Measurements from ENCODE around the gene LRP8. TPM values are rescaled to one million over a fixed set of nuclear protein-coding genes. Genes with fewer than 3 reads are reported as not detected.

Gene LRP8
- 10 to 100 TPM in 1 of 5 donors, 1 to 10 TPM in 3, under 1 TPM in 1; 0.58 to 26.8 (median 3.5) TPM for total RNA-seq
- 1 to 10 TPM in 2 of 3 donors, under 1 TPM in 1; 0.81 to 2.9 (median 1.1) TPM for polyA plus RNA-seq
- long read RNA-seq, donor 1 = 0 reads
- long read RNA-seq, donor 2 = 0 reads
- long read RNA-seq, donor 3 = 0 reads
- long read RNA-seq, donor 4 = 0 reads
- long read RNA-seq, donor 5 = 0 reads
- long read RNA-seq, donor 6 = 0 reads
- long read RNA-seq, donor 7 = 0 reads
- long read RNA-seq, donor 8 = 0 reads
- long read RNA-seq, donor 9 = 0 reads
- long read RNA-seq, donor 10 = 0 reads

DNA sequence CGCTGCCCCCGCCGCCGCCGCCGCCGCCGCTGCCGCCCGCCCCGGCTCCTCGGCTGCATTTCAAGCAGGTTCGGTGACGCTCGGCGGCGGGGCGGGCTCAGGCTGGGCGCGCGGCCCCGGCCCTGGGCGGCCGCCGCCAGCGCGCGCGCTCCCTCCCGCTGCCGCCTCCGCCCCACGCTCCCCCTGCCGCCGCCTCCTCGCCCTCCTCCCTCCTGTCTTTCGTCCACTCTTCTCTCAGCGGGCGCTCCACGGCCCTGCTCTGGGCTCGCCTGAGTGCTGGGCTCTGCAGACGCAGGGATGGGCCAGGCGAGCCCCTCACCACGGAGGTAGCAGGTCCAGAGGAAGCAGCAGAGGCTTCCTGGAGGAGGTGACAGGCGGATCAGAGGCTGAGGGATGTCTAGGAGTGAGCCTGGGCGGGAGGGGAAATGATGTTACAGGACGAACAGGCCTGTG, at the start of gene LRP8:
TSS of gene LRP8 (minus strand) at position 62 of the 453 bp plus-strand sequence. CDS start 158 bp downstream, outside the sequence.
- Histone ChIP-seq H3K4me3 (peak within 1 kb of the TSS; percentile 59 to 87 (median 75)), H3K4me1 (peaks cover 23 to 43% (median 35%) of the 10 kb centered on the region in 4 donors), H3K27me3 (no peaks in the 10 kb centered on the region), H3K9me3 (no peaks in the 10 kb centered on the region), H3K27ac (peak within 1 kb of the TSS; percentile 16 to 84 (median 71)), H3K36me3 (no peaks in the 10 kb centered on the region)
- TF ChIP-seq POLR2A (IDR thresholded peaks at IDR 0.05) = no peak
- no peak for TF ChIP-seq POLR2AphosphoS5 (IDR thresholded peaks at IDR 0.05)
- no peak for TF ChIP-seq EP300 (IDR thresholded peaks at IDR 0.05)
- TF ChIP-seq, protein P1, sequence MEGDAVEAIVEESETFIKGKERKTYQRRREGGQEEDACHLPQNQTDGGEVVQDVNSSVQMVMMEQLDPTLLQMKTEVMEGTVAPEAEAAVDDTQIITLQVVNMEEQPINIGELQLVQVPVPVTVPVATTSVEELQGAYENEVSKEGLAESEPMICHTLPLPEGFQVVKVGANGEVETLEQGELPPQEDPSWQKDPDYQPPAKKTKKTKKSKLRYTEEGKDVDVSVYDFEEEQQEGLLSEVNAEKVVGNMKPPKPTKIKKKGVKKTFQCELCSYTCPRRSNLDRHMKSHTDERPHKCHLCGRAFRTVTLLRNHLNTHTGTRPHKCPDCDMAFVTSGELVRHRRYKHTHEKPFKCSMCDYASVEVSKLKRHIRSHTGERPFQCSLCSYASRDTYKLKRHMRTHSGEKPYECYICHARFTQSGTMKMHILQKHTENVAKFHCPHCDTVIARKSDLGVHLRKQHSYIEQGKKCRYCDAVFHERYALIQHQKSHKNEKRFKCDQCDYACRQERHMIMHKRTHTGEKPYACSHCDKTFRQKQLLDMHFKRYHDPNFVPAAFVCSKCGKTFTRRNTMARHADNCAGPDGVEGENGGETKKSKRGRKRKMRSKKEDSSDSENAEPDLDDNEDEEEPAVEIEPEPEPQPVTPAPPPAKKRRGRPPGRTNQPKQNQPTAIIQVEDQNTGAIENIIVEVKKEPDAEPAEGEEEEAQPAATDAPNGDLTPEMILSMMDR (IDR thresholded peaks at IDR 0.05) = no peak
- DNase-seq = peak; percentile 73 to 93
- 3 to 4% (median 3%) methylated on average over 22 to 42 of the region's 47 CpGs for WGBS, 5 donors
- intact Hi-C loops (cut with DNase I; ENCODE audit: low total_unique reads) = no loop called here

DNA sequence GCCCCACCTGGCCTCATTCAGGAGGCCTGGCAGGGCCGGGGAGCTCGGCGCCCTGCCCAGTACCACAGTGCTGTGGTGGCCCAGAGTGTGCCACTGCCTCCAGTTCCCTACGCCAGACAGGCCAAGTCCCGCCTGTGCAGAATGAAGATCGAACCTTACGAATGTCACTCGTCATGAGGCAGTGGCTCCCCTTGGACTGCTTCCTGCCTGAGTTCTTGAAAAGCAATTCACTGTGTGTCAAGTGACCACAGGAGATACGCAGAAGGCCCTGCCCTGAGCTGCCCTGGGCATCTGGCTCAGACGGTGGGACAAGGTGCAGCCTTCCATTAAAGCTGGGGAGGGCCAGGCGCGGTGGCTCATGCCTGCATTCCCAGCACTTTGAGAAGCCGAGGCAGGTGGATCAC, 49.6 kb upstream of the LRP8 start:
- Histone ChIP-seq H3K36me3 (no peaks in the 10 kb centered on the region), H3K4me3 (no peak overlapping the region), H3K27me3 (peaks cover 0 to 36% (median 5%) of the 10 kb centered on the region in 3 donors), H3K27ac (no peak overlapping the region), H3K4me1 (no peaks in the 10 kb centered on the region), H3K9me3 (no peaks in the 10 kb centered on the region)
- TF ChIP-seq, protein P1 (IDR thresholded peaks at IDR 0.05) = no peak
- intact Hi-C loops (cut with DNase I; ENCODE audit: low total_unique reads) = no loop called here
- 88 to 92% (median 90%) methylated on average over 12 to 13 of the region's 13 CpGs for WGBS, 5 donors
- peak in 1 of 2 donors; percentile 17 for DNase-seq

DNA sequence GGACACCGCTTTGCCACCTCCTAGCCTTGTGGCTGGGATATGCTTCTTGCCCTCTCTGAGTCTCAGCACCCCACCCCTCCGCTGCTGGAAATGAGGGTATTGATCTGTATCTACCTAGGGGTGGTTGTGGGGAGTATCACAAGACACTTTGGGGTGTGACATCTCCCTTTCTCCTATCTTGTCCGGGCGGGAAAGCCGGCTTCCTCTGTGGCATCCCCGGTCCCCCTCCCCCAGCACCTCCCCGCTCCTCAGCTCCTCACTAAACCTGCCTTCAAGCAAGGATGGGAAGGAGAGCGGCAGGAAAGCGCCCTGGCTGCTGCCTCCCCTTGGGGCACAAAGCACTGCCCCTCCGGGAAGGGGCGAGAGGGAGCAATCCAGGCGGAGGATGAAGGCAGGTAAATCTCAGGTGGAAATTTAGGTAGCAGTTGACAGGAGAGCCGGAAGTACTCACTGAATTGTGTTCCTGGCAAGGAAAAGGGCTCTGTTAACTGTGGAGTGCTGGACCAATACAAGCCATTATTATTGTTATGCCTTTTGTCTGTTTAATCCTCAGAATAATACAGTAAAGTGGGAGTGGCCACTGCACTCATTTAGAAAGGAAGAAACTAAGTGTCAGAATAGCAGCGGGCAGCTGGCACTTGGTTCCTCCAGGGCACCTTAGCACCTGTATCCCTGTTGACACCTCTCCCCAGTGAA, 49.0 kb upstream of the LRP8 start:
- WGBS, 5 donors = 85 to 91% (median 87%) methylated on average over 14 of the region's 14 CpGs
- H3K27ac ChIP-seq = no peak overlapping the region
- peaks cover 0 to 36% (median 5%) of the 10 kb centered on the region in 3 donors for H3K27me3 ChIP-seq
- no peaks in the 10 kb centered on the region for H3K9me3 ChIP-seq
- H3K4me3 ChIP-seq = no peak overlapping the region
- intact Hi-C loops (cut with DNase I; ENCODE audit: low total_unique reads) = no loop called here
- no peaks in the 10 kb centered on the region for H3K36me3 ChIP-seq
- TF ChIP-seq POLR2AphosphoS5 (IDR thresholded peaks at IDR 0.05) = no peak
- TF ChIP-seq, protein P1 (IDR thresholded peaks at IDR 0.05) = no peak
- no peak for TF ChIP-seq EP300 (IDR thresholded peaks at IDR 0.05)
- TF ChIP-seq POLR2A (IDR thresholded peaks at IDR 0.05) = no peak
- DNase-seq = peak in 1 of 2 donors; percentile 10
- no peaks in the 10 kb centered on the region for H3K4me1 ChIP-seq

DNA sequence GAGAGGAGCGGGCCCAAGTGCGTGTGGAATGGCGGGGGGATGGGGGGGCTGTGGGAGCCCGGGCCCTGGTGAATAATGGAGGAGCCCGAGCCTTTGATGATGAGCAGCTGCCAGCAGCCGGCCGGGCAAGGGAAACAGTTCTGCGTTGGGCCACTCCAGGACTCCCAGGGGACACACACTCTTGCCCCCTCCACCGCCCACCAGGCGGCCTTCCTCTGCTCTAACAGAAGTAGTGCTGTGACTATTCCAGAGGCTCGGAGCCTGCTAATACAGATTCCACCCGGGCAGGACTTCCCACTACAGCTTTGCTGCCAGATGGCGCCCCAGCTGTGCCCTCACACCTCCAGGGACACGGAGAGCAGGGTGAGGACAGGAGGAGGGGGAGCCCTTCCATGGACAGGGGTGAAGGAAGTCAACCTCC, 48.2 kb upstream of the LRP8 start:
- TF ChIP-seq POLR2A (IDR thresholded peaks at IDR 0.05) = no peak
- TF ChIP-seq EP300 (IDR thresholded peaks at IDR 0.05) = no peak
- TF ChIP-seq POLR2AphosphoS5 (IDR thresholded peaks at IDR 0.05) = no peak
- TF ChIP-seq, protein P1 (IDR thresholded peaks at IDR 0.05) = no peak
- no peaks in the 10 kb centered on the region for H3K4me1 ChIP-seq
- H3K36me3 ChIP-seq = no peaks in the 10 kb centered on the region
- peaks cover 0 to 38% (median 1%) of the 10 kb centered on the region in 3 donors for H3K27me3 ChIP-seq
- no peak overlapping the region for H3K4me3 ChIP-seq
- no peak overlapping the region for H3K27ac ChIP-seq
- no peaks in the 10 kb centered on the region for H3K9me3 ChIP-seq
- intact Hi-C loops (cut with DNase I; ENCODE audit: low total_unique reads) = no loop called here
- peak; percentile 17 to 32 for DNase-seq
- WGBS, 5 donors = 54 to 74% (median 67%) methylated on average over 11 to 14 of the region's 14 CpGs

Data from stomach (tissue), 19 donors.